Endometrial microvascular endothelial cells (primary cell): ENCODE results near the gene DYRK4. TPM values are rescaled to one million over a fixed set of nuclear protein-coding genes. Genes with fewer than 3 reads are reported as not detected.

Source experiments
- in situ Hi-C: cut with HindIII; loops from 2 replicates; pipeline ENCODE4 v1.10.0; 2017; ENCODE audit warnings: low sequenced_read_pairs, low pct_unique_long_range_greater_than_20kb; ENCODE audit errors: inconsistent ontology term
- total RNA-seq: library from RNA; depleted of rRNA; stranded (reverse); fragments of >200 nt; gene quantifications from one replicate; pipeline ENCODE4 v1.2.3, GENCODE V29; 2015; ENCODE audit errors: inconsistent ontology term

DYRK4 gene
- total RNA-seq, 1 donor from 2014 or later: 25.2 TPM

- in situ Hi-C loops: no loop called here
Measured at GRCh38 chr12:4556735-4557530, 5.1 kb upstream of the DYRK4 start.

GRCh38 chr12:4557586-4557985 lies 4.4 kb upstream of the DYRK4 start:
- in situ Hi-C loops: no loop called here

- in situ Hi-C loops: no loop called here
Measured at GRCh38 chr12:4558171-4558570, 3.8 kb upstream of the DYRK4 start.

- in situ Hi-C loops: no loop called here
Measured at GRCh38 chr12:4563336-4563735, 1.3 kb downstream of the DYRK4 start.

GRCh38 chr12:4564818-4565217 lies 2.8 kb downstream of the DYRK4 start:
- in situ Hi-C loops: no loop called here

- in situ Hi-C loops: no loop called here
Measured at GRCh38 chr12:4566474-4566873, 4.5 kb downstream of the DYRK4 start.

GRCh38 chr12:4567073-4567881 lies 5.3 kb downstream of the DYRK4 start:
- in situ Hi-C loops: no loop called here

GRCh38 chr12:4569261-4569660 lies 7.3 kb downstream of the DYRK4 start:
- in situ Hi-C loops: no loop called here

- in situ Hi-C loops: no loop called here
Measured at GRCh38 chr12:4572680-4573079, 10.7 kb downstream of the DYRK4 start.

- in situ Hi-C loops: no loop called here
Measured at GRCh38 chr12:4579305-4580102, 17.5 kb downstream of the DYRK4 start.

GRCh38 chr12:4580281-4580688 lies 18.3 kb downstream of the DYRK4 start:
- in situ Hi-C loops: no loop called here

- in situ Hi-C loops: no loop called here
Measured at GRCh38 chr12:4584281-4584680, 22.3 kb downstream of the DYRK4 start.

- in situ Hi-C loops: no loop called here
Measured at GRCh38 chr12:4584896-4585295, 22.9 kb downstream of the DYRK4 start.

GRCh38 chr12:4586500-4586899 lies 24.5 kb downstream of the DYRK4 start:
- in situ Hi-C loops: no loop called here

GRCh38 chr12:4587108-4587507 lies 25.1 kb downstream of the DYRK4 start:
- in situ Hi-C loops: no loop called here

- in situ Hi-C loops: no loop called here
Measured at GRCh38 chr12:4588916-4589315, 26.9 kb downstream of the DYRK4 start.

GRCh38 chr12:4589941-4590340 lies 27.9 kb downstream of the DYRK4 start:
- in situ Hi-C loops: no loop called here

GRCh38 chr12:4591180-4591687 lies 29.2 kb downstream of the DYRK4 start:
- in situ Hi-C loops: no loop called here

- in situ Hi-C loops: no loop called here
Measured at GRCh38 chr12:4595881-4596280, 33.9 kb downstream of the DYRK4 start.
